Measurements from ENCODE around the gene OSBPL8. TPM values are rescaled to one million over a fixed set of nuclear protein-coding genes. Genes with fewer than 3 reads are reported as not detected.

The OSBPL8 gene
- total and polyA plus RNA-seq, 2 of the 8 experiments (the other 6 are each of a cell fraction or from before 2014, with no cell fraction given): 10.9 to 81.1 TPM

- TF ChIP-seq SP4 (IDR thresholded peaks at IDR 0.05; ENCODE audit: low read length): no peak
- no peak for TF ChIP-seq ZNF274 (IDR thresholded peaks at IDR 0.05; ENCODE audit: borderline replicate concordance, extremely low read depth, low read length)
- TF ChIP-seq RAD21 (IDR thresholded peaks at IDR 0.05 in 1 of 2, conservative IDR thresholded peaks at IDR 0.05 in 1 of 2; ENCODE audit: low read depth in 2 of 2, low read length in 2 of 2): no peak
- no peak for TF ChIP-seq CBX8 (IDR thresholded peaks at IDR 0.05; ENCODE audit: borderline replicate concordance, low read depth, low read length)
These were observed 108.9 kb downstream of the OSBPL8 start (continued) for GRCh38 chr12:76450690-76451089.

All from H1 (cell line).